Mammary epithelial cell (primary cell): ENCODE results near the gene ASCC2.

ENCODE experiments used
- EZH2 ChIP-seq: IDR thresholded peaks from 2 replicates; pipeline ENCODE4 v1.6.1; 2012; ENCODE audit warnings: low read length, inconsistent platforms, borderline replicate concordance
- TF ChIP-seq, protein P1 (sequence below), 2 donors: IDR thresholded peaks in 1 of 2; conservative IDR thresholded peaks in 1 of 2; 2 replicates each; pipeline ENCODE4 v1.5.1; 2011 to 2012; ENCODE audit warnings: inconsistent platforms in 2 of 2, low read length in 2 of 2, mild to moderate bottlenecking in 2 of 2, control low read depth in 1 of 2, low read depth in 1 of 2; ENCODE audit not compliant: insufficient read depth in 1 of 2; ENCODE audit errors: extremely low read depth in 1 of 2

DNA sequence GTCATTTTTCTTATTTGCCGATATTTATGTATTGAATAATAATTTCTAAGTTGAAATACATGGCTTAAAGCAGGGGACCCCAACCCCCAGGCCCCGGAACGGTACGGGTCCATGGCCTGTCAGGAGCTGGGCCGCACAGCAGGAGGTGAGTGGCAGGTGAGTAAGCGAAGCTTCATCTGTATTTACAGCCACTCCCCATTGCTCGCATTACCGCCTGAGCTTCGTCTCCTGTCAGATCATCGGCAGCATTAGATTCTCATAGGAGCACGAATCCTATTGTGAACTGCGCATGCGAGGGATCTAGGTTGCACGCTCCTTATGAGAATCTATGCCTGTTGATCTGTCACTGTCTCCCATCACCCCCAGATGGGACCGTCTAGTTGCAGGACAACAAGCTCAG is 75.8 kb downstream of the ASCC2 start:
- TF ChIP-seq EZH2: no peak
- TF ChIP-seq, protein P1, sequence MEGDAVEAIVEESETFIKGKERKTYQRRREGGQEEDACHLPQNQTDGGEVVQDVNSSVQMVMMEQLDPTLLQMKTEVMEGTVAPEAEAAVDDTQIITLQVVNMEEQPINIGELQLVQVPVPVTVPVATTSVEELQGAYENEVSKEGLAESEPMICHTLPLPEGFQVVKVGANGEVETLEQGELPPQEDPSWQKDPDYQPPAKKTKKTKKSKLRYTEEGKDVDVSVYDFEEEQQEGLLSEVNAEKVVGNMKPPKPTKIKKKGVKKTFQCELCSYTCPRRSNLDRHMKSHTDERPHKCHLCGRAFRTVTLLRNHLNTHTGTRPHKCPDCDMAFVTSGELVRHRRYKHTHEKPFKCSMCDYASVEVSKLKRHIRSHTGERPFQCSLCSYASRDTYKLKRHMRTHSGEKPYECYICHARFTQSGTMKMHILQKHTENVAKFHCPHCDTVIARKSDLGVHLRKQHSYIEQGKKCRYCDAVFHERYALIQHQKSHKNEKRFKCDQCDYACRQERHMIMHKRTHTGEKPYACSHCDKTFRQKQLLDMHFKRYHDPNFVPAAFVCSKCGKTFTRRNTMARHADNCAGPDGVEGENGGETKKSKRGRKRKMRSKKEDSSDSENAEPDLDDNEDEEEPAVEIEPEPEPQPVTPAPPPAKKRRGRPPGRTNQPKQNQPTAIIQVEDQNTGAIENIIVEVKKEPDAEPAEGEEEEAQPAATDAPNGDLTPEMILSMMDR (conservative IDR thresholded peaks at IDR 0.05 in 1 of 2, IDR thresholded peaks at IDR 0.05 in 1 of 2; ENCODE audit: extremely low read depth in 1 of 2, insufficient read depth in 1 of 2, low read depth in 1 of 2, low read length in 2 of 2): no peak
